Mesothelial cell of epicardium (in vitro differentiated cells): ENCODE data around the gene COPG2. TPM values are rescaled to one million over a fixed set of nuclear protein-coding genes. Genes with fewer than 3 reads are reported as not detected.
"Not testable (repeated sequence)": the region's sequence is repeated elsewhere in the genome, so short reads cannot be mapped to it uniquely, and the experiment has no call there.

Source experiments
- DNase-seq, 2 experiments: peaks; one replicate each; pipeline ENCODE4 v3.0.0; 2021; ENCODE audit warnings: low spot score in 2 of 2; ENCODE audit not compliant: unreplicated experiment in 2 of 2
- H3K27ac Mint-ChIP-seq: 2 replicates; pipeline ENCODE4 v1.8.0; 2021; ENCODE audit warnings: mixed read lengths
- H3K27me3 Mint-ChIP-seq: 2 replicates; pipeline ENCODE4 v1.8.0; 2021; ENCODE audit warnings: low read depth, mixed read lengths
- H3K36me3 Mint-ChIP-seq: 2 replicates; pipeline ENCODE4 v1.8.0; 2021; ENCODE audit warnings: mixed read lengths
- H3K4me1 Mint-ChIP-seq: 2 replicates; pipeline ENCODE4 v1.8.0; 2021; ENCODE audit warnings: mixed read lengths
- H3K4me3 Mint-ChIP-seq: 2 replicates; pipeline ENCODE4 v1.8.0; 2021; ENCODE audit warnings: mild to moderate bottlenecking, moderate library complexity, mixed read lengths
- H3K9me3 Mint-ChIP-seq: 2 replicates; pipeline ENCODE4 v1.8.0; 2021; ENCODE audit warnings: mixed read lengths
- CTCF ChIP-seq: fragments of 200-600 bp; sonication (generic); IDR thresholded peaks from one replicate; pipeline ENCODE4 v1.5.0; 2021; ENCODE audit warnings: antibody characterized with exemption; ENCODE audit not compliant: unreplicated experiment
- total RNA-seq: library from RNA; stranded (reverse); gene quantifications from 3 replicates; pipeline ENCODE4 v1.2.1, GENCODE V29; 2021

COPG2 gene
- total RNA-seq, 1 donor from 2014 or later: 54.1 TPM

- H3K27ac Mint-ChIP-seq: no peak overlapping the region
- H3K27me3 Mint-ChIP-seq: no peaks in the 10 kb centered on the region
- H3K4me1 Mint-ChIP-seq: no peaks in the 10 kb centered on the region
- H3K36me3 Mint-ChIP-seq: peaks cover 31% of the 10 kb centered on the region
- TF ChIP-seq CTCF: no peak
- no peaks in the 10 kb centered on the region for H3K9me3 Mint-ChIP-seq
- no peak for DNase-seq
- H3K4me3 Mint-ChIP-seq: no peak overlapping the region
Measured at GRCh38 chr7:130529417-130529816, 139.1 kb downstream of the COPG2 start.

GRCh38 chr7:130527752-130528355, 140.7 kb downstream of the COPG2 start:
- peaks cover 31% of the 10 kb centered on the region for H3K36me3 Mint-ChIP-seq
- not testable (repeated sequence) for DNase-seq, H3K27ac Mint-ChIP-seq, H3K9me3 Mint-ChIP-seq, H3K4me1 Mint-ChIP-seq, H3K27me3 Mint-ChIP-seq, H3K4me3 Mint-ChIP-seq

- no peak overlapping the region for H3K27ac Mint-ChIP-seq
Measured at GRCh38 chr7:130524628-130525027, 143.9 kb downstream of the COPG2 start.

DNA sequence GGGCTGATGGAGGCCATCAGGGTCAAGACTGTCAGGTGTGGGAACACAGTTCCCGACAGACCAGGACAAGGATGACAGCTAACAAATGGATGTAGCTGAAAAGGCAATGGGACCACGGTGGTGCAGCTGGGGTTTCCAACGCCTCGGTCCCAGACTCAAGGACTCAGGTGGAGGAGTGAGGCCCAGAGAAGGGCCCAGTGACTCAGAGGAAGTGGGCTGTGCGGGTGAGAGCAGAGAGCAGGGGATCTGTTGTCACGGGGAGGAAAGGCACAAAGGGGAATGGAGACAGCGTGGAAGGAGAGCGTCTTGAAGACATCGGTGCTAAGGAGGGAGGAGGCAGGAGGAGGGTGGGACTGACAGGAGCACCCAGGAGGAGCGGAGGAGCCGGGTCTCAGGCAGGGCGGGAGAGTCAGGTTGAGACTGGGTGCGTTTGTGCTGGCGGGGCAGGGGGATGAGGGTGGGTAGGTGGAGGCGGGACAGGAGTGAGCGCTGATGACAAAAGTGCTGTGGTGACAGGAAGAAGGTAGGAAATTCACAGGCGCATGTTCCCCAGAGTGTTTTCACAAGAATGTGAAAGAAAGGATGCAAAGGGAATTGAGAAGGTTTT, 144.9 kb downstream of the COPG2 start:
- H3K4me1 Mint-ChIP-seq, H3K9me3 Mint-ChIP-seq, H3K27me3 Mint-ChIP-seq, H3K36me3 Mint-ChIP-seq, H3K4me3 Mint-ChIP-seq, H3K27ac Mint-ChIP-seq, DNase-seq: not testable (repeated sequence)

More at GRCh38 chr7:130524628-130525027, 143.9 kb downstream of the COPG2 start:
- no peaks in the 10 kb centered on the region for H3K9me3 Mint-ChIP-seq
- TF ChIP-seq CTCF: no peak
- no peak overlapping the region for H3K4me3 Mint-ChIP-seq
- no peaks in the 10 kb centered on the region for H3K4me1 Mint-ChIP-seq
- DNase-seq: no peak
- peaks cover 16% of the 10 kb centered on the region for H3K36me3 Mint-ChIP-seq
- no peaks in the 10 kb centered on the region for H3K27me3 Mint-ChIP-seq

- H3K27me3 Mint-ChIP-seq: no peaks in the 10 kb centered on the region
- no peak for TF ChIP-seq CTCF
Measured at GRCh38 chr7:130521258-130521951, 147.1 kb downstream of the COPG2 start.

GRCh38 chr7:130515315-130516040, 153.1 kb downstream of the COPG2 start:
- no peak overlapping the region for H3K4me3 Mint-ChIP-seq
- no peaks in the 10 kb centered on the region for H3K9me3 Mint-ChIP-seq
- no peaks in the 10 kb centered on the region for H3K4me1 Mint-ChIP-seq
- DNase-seq: no peak
- no peaks in the 10 kb centered on the region for H3K27me3 Mint-ChIP-seq
- TF ChIP-seq CTCF: no peak
- H3K27ac Mint-ChIP-seq: no peak overlapping the region
- H3K36me3 Mint-ChIP-seq: peaks cover 2% of the 10 kb centered on the region

More at GRCh38 chr7:130521258-130521951, 147.1 kb downstream of the COPG2 start:
- H3K27ac Mint-ChIP-seq: no peak overlapping the region
- no peaks in the 10 kb centered on the region for H3K4me1 Mint-ChIP-seq
- DNase-seq: no peak
- H3K4me3 Mint-ChIP-seq: no peak overlapping the region
- no peaks in the 10 kb centered on the region for H3K9me3 Mint-ChIP-seq
- no peaks in the 10 kb centered on the region for H3K36me3 Mint-ChIP-seq
